NCI-H1105 (cell line): Measurements from ENCODE around the gene USP17L22.
"Not testable (repeated sequence)": the region's sequence is repeated elsewhere in the genome, so short reads cannot be mapped to it uniquely, and the experiment has no call there.

Source experiments
- DNase-seq: peaks from one replicate; lab custom pipeline; 2025; lab: John Stamatoyannopoulos, UW

The USP17L22 gene

GRCh38 chr4:9267319-9267718, at the start of gene USP17L22:
USP17L22 (plus strand) TSS chr4:9267619; CDS start chr4:9267619, 0 bp downstream.
- not testable (repeated sequence) for DNase-seq

GRCh38 chr4:9219852-9220251, 47.6 kb upstream of the USP17L22 start, which contains the start of gene USP17L12:
USP17L12 (plus strand) TSS chr4:9220152; CDS start chr4:9220152, 0 bp downstream.
- DNase-seq: not testable (repeated sequence)

- DNase-seq: not testable (repeated sequence)
Measured at GRCh38 chr4:9224596-9224995, 42.8 kb upstream of the USP17L22 start, which contains the start of gene USP17L13. USP17L13 (plus strand) TSS chr4:9224896; CDS start chr4:9224896, 0 bp downstream.

GRCh38 chr4:9230249-9230648, 37.2 kb upstream of the USP17L22 start:
- not testable (repeated sequence) for DNase-seq

- not testable (repeated sequence) for DNase-seq
Measured at GRCh38 chr4:9234085-9234484, 33.3 kb upstream of the USP17L22 start, which contains the start of gene USP17L15. USP17L15 (plus strand) TSS chr4:9234385; CDS start chr4:9234385, 0 bp downstream.

GRCh38 chr4:9238461-9238860, 29.0 kb upstream of the USP17L22 start:
- DNase-seq: not testable (repeated sequence)

- DNase-seq: not testable (repeated sequence)
Measured at GRCh38 chr4:9243579-9243978, 23.8 kb upstream of the USP17L22 start, which contains the start of gene USP17L17. USP17L17 (plus strand) TSS chr4:9243879; CDS start chr4:9243879, 0 bp downstream.

GRCh38 chr4:9247953-9248680, 19.3 kb upstream of the USP17L22 start, which contains the start of gene USP17L18:
USP17L18 (plus strand) TSS chr4:9248630; CDS start chr4:9248630, 0 bp downstream.
- not testable (repeated sequence) for DNase-seq

- not testable (repeated sequence) for DNase-seq
Measured at GRCh38 chr4:9253078-9253477, 14.3 kb upstream of the USP17L22 start, which contains the start of gene USP17L19. USP17L19 (plus strand) TSS chr4:9253378; CDS start chr4:9253378, 0 bp downstream.

GRCh38 chr4:9257824-9258223, 9.6 kb upstream of the USP17L22 start, which contains the start of gene USP17L20:
USP17L20 (plus strand) TSS chr4:9258124; CDS start chr4:9258124, 0 bp downstream.
- not testable (repeated sequence) for DNase-seq

GRCh38 chr4:9262572-9262971, 4.8 kb upstream of the USP17L22 start, which contains the start of gene USP17L21:
USP17L21 (plus strand) TSS chr4:9262872; CDS start chr4:9262872, 0 bp downstream.
- DNase-seq: not testable (repeated sequence)

GRCh38 chr4:9271719-9272118, 4.3 kb downstream of the USP17L22 start:
- DNase-seq: not testable (repeated sequence)
